ENCODE measurements around the gene ARSG.
"Not testable (repeated sequence)": the region's sequence is repeated elsewhere in the genome, so short reads cannot be mapped to it uniquely, and the experiment has no call there.

Gene ARSG

DNA sequence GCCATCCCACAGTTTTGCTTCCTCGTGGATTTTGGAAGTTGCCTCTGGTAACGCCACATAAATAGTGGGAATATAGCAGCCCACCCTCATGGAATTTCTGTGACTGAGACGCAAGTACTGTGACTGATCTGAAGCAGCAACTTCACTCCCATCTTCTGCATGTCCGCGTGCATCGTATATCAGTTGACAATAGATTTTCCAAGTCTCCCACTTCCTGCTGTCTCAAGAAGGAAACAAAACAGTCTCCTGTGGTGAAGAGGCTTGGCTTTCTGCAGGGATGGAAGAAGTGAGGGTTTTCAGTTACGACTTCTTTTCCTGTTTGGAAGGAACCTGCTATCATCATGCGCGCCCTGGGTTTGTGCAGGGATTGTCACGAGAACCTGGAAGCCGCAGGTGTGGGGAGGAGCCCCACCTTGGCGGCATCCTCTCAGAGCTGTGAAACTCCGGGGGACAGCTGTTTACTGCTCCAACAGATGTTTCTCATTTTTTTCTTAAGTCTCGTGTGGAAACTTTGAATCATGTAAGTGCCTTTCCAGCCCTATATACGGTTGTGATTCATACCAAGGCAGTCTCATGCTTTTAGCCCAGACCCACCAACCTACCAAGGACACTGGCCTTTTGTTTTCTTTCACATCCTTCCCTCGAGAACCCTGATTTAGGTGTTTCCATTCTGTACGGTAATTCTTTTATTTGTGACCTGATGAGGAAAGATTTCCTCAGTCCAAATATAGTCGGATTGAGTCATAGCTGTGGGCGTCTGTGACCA, 108.5 kb downstream of the ARSG start:
- peak; percentile 37 for DNase-seq

DNA sequence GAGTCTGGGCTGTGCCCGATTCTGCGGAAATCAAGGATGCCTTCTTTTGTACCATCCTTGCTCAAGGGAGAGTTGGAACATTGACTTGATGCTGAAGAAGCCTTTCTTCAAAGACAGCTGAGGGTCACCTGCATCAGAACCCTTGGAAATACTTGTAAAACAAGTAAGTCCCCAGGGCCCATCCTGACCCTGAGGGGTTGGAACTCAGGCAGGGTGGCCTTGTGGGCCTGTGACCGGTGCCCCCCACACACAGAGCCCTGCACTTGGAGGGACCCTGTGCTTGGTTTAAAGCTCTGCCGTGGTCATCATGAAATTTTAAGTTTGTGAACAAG, 109.1 kb downstream of the ARSG start:
- DNase-seq, result no peak

DNA sequence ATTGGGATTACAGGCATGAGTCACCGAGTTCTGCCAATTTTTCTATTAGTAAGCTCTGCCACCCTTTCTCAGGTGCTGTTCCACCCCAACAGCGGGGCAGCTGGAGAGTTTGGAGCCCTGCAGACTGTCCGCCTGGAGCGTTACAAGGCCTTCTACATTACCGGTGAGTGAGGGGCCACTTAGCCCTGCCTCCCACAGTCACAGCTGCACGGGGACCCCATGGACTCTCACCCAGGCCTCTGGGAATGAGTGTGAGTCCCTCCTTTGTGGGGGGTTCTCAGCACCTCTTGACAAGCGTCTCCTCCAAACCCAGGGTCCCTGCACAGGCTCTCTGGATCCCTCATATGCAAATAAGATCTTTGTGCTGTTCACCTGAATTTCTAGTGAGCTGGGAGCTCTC, 110.0 kb downstream of the ARSG start:
- no peak for DNase-seq

DNA sequence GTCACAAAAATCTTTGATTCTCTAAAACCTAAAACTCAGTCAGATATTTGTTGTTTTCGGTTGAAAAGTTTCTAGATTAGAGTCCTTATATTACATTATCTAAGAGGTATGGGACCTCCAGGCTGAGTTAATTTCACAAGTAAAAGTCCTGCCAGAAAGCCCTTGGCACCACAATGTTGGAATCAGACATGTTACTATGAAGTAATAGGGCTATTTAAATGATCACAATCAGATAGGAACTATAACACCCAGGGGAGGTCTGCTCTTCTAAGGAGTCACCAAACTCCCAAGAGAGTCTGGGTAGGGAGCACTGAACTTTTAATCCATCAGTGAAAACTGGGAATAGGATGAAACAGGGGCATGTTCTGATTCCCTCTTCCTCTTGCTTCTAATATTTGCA, 111.8 kb downstream of the ARSG start:
- no peak for DNase-seq

DNA sequence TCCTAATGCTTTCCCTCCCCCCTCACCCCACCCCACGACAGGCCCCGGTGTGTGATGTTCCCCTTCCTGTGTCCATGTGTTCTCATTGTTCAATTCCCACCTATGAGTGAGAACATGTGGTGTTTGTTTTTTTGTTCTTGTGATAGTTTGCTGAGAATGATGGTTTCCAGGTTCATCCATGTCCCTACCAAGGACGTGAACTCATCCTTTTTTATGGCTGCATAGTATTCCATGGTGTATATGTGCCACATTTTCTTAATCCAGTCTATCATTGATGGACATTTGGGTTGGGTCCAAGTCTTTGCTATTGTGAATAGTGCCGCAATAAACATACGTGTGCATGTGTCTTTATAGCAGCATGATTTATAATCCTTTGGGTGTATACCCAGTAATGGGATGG, 112.5 kb downstream of the ARSG start:
- not testable (repeated sequence) for DNase-seq

DNA sequence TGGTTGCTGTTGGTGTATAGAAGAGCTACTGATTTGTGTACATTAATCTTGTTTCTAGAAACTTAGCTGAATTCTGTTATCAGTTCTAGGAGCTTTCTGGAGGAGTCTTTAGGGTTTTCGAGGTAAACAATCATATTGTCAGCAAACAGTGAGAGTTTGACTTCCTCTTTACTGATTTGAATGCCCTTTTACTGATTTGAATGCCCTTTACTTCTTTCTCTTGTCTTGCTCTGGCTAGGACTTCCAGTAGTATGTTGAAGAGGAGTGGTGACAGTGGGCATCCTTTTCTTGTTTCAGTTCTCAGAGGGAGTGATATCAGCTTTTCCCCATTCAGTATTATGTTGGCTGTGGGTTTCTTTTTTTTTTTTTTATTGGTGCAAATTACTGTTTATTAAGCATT, 116.4 kb downstream of the ARSG start:
- DNase-seq, result not testable (repeated sequence)

DNA sequence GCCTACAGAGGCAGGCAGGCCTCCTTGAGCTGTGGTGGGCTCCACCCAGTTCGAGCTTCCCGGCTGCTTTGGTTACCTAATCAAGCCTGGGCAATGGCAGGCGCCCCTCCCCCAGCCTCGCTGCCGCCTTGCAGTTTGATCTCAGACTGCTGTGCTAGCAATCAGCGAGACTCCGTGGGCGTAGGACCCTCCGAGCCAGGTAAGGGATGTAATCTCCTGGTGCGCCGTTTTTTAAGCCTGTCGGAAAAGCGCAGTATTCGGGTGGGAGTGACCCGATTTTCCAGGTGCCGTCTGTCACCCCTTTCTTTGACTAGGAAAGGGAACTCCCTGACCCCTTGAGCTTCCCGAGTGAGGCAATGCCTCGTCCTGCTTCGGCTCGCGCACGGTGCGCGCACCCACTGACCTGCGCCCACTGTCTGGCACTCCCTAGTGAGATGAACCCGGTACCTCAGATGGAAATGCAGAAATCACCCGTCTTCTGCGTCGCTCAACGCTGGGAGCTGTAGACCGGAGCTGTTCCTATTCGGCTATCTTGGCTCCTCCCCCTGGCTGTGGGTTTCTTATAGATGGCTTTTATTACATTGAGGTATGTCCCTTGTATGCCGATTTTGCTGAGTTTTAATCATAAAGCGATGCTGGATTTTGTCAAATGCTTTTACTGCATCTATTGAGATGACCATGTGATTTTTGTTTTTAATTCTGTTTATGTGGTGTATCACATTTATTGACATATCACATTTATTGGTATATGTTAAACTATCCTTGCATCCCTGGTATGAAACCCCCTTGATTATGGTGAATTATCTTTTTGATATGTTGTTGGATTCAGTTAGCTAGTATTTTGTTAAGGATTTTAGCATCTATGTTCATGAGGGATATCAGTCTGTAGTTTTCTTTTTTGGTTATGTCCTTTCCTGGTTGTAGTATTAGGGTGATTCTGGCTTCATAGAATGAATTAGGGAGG, 122.6 kb downstream of the ARSG start:
- peak; percentile 50 for DNase-seq

DNA sequence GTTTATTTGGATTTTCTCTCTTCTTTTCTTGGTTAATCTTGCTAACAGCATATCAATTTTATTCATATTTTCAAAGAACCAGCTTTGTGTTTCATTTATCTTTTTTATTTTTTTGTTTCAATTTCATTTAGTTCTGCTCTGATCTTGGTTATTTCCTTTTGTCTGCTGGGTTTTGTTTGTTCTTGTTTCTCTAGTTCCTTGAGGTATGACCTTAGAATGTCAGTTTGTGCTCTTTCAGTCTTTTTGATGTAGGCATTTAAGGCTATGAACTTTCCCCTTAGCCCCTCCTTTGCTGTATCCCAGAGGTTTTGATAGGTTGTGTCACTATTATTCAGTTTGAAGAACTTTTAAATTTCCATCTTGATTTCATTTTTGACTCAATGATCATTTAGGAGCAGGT, 123.6 kb downstream of the ARSG start:
- DNase-seq, result not testable (repeated sequence)

DNA sequence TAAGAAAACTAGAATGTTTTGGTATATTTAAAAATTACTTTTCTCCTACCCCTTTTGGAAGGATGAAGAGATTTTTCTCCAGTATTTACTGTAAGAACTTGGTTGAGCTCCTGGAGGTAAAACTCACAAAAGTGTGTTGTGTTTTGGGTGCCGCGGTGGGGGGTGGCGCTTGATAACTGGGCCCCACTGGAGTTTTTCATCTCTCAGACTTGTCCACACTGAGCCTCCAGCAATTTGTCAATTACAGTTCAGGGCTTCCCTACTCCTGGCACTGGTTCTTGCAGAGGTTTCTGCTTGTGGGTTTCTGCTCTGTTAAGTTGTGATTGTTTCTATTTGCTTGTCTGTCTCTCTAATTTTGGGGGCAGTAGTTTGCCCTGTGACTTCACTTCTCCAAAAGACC, 126.0 kb downstream of the ARSG start:
- no peak for DNase-seq

DNA sequence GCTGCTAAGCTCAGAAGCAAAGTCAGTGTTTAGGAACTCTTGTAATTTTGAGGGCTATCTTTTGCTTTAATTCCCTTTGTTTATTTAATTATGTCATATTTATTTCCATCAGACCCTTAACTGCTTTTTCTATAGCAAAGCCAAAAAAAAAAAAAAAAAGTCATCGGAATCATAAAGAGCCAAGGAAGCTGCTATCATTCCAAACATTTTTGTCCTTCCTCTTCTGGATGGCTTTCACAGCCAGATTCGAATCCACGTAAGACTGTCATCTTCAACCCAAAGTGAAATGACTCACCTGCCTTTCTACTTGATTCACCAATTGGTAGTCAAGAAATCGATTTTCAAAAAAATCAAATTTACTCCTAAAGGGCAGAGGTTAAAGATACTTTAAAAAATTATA, 127.6 kb downstream of the ARSG start:
- no peak for DNase-seq

DNA sequence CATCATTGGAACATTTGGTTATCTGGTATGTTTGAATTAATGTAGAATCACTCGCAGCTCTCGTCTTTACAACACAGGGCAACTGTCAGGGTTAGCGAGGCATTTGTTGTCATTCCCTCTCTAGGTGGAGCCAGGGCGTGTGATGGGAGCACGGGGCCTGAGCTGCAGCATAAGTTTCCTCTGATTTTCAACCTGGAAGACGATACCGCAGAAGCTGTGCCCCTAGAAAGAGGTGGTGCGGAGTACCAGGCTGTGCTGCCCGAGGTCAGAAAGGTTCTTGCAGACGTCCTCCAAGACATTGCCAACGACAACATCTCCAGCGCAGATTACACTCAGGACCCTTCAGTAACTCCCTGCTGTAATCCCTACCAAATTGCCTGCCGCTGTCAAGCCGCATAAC, 128.8 kb downstream of the ARSG start:
- DNase-seq, result no peak

DNA sequence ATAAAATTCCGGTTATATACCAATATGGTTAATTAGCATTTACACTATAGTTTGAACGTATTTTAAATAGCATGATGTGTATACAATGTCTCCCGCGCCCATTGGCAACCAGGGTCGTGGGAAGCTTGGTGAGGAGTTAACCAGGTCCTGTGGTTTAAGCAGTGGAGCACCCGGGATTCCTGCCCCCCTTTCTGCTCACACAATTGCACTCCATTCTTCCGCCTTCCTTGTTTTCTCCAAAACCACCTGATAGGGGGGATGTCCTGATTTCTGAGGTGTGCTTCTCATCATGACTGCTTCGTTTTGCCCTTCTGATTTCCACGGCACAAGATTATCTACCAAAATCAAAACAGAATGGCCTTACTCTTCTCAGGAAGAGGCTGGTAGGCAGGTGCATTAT, 130.2 kb downstream of the ARSG start:
- no peak for DNase-seq

DNA sequence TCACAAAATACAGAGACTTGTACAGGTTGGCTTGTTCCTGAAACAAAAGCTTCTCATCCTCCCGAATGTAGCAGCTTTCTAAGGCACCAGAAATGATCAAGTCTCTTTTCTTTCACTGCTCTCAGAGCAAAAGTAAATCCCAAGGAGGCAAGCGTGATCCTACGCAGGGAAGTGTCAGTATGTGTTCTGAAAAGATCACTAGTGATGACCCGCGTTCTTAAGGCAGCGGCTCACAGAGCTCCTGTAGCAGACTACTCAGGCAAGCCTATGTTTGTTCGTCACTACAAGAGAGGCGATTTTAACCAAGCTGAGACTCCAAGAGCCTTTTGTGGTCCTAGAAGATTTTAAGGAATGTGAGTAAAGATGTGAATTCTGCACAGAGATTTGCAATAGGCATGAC, 131.5 kb downstream of the ARSG start:
- DNase-seq, result no peak

DNA sequence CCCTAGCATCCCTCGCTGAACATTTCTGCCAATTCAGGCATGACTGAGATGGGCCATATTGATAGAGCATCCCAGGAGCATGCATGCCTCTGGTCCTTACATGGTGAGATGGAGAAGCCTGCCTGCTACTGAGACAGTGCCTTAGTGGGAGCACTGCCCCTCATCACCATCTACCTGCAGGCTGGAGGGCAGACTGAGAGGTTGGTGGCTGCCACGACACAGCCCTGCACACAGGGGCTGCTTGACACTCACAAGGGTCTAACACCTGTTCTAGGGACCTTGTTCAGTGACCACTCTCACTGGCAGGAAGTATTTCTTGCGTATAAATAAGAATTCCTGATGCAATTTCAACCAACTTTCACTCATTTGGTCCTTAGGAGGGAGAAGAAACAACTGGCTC, 132.0 kb downstream of the ARSG start:
- DNase-seq, result no peak

DNA sequence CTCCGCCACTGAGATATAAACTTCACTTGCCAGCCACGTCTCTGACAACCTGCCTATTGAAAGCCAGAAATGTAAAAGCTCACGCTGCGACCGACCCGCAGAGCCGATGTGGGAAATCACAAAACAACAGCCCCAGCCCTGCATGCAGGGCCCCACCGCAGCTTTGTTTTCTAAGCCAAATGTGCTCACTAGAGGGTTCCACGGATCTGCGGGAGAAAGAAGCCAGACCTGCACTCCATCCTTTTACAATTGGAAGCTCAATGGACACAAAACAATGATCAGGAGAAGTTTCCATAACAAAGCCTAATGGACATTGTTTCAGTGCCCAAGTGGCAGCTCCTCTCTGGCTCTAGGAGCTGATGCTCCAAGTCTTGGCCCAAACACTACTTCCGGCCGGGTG, 132.9 kb downstream of the ARSG start:
- DNase-seq, result no peak

DNA sequence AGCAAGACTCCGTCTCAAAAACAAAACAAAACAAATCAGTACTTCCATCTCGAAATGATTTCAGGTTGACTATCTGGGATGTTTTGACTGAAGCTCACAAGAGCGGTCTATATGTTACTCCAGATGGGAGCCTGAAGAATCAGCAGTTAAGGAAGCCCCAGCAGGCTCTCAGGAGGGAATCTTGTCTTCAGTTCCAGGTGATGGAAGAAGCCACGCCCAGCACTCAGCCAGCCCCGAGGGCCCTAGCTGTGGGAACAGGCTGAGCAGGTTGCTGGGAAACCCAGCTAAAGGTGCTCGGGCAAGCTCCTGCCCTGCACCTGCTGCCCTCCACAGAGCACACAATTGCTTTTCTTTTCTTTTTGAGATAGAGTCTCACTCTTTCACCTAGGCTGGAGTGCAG, 133.6 kb downstream of the ARSG start:
- no peak for DNase-seq

DNA sequence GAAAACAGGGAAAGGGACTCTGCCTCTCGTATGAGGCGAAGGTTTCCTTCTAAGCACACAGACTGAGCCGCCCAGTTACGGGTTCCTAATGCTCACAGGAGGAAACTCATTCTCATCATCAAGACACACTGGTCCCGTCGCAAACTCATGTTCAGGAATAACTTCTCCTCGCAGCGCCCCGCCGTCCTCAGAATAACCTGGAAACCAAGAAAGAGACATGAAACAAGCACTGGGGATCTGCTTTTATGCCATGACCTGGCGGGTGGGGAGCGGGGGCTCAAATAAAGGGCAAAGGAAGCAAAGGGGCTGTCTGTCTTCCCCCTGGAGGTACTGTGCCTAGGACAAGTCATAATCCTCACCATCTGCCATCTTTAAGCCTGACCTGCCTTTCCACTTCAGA, 134.7 kb downstream of the ARSG start:
- DNase-seq, result no peak

DNA sequence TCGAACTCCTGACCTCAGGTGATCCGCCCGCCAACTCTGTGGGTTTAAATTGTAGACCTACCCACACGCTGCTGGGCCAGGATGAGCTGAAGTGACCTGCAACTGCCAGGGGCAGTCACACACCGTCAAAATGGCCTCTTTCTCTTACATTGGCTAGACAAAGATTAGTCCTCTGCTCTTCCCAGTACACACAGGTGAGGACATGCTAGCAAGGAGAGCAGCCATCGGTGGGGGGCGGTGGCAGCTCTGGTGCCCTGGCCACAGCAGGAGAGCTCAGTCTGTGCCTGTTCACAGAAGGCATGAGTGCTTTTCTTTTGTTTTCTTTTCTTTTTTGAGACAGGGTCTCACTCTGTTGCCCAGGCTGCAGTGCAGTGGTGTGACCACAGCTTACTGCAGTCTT, 136.3 kb downstream of the ARSG start:
- DNase-seq, result no peak

DNA sequence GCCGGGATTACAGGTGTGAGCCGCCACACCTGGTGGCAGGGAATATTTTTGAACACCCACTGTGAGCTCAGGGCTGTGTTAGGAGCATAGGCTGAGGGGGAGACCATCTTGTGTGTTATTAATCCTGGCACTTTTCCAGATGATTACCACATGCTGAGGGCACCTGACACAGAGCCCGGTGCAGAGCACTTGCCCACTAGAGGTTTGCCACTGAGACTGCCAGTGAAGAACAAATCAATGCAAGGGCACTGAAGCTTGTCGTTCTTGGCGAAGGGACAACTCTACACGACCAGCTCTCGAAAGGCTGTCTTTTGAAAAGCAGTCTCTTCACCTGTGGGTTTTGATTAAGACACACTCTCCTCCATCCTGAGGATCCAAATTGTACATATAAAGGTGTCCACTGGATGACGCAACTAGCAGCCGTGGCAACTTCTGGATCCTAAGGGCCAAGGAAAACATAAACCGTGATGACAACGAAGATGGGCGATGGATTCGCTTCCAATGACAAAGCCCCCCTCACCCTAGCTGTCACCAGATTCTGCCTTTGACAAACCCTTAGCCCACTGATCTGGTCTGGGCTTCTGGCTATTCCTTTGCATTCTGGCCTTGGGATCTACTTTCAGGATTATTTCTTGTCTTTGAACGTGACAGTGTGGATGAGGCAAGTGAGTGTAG, 137.3 kb downstream of the ARSG start:
- no peak for DNase-seq

DNA sequence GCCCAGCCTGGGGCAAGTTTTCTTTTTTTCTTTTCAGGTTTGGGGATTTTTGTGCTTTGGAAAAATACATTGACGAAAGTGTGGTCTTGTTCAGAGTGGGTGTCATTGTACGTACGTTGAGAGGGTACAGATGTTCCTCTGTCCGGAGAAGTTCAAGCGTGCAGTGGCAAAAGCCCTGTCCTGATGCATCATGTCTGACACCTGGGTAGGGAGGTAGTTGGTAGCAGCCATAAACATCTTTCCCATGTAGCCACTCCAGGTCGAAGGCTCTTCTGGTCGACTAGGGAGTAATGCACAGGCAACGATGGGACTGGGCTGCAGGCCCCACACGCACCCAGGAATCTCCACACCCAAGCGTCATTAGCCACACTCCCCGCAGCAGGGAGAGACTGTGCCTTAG, 138.6 kb downstream of the ARSG start:
- DNase-seq, result no peak

DNA sequence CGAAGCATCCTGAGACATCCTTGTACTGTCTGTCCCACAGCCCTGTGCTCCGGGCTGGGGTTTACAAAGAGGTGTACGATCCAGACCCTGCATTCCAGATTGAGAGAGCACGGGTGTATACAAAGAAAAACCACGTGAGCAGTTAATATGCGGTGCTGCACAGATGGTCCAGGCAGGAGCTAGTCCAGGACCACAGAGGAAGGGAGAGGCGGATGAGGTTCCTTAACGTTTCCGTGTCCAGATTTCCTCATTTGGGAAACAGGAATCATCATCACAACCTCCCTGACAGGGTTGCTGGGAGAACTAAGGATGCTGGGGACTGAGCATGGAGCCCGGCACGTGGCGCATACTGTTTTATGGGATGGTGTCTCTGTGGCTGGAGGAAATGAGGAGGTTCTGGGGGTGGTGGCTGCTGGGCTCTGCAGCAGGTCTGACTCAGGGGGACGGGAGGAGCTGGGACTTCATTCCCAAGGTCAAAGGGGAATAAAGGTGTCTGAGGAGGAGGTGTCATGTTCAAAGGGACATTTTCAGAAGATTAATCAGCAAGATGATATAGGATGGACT, 139.8 kb downstream of the ARSG start:
- no peak for DNase-seq

DNA sequence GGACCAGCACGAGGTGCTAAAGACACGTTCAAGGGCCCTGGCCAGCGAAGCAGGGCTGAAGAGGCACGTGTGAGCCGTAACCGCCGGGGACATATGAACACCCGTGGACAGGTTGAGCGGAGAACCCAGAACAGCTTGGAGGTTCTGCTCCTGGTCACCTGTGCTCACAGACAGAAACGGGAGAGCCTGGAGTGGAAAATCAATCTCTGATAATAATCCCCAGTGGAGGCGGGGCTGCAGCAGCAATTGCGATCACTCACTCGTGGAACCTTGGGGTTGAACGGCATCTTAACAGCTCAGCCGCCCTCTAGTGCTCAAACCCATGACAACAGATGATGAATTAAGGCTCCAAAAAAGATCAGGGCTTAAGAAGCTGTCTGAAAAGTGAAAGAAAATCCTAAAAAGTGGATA, 140.4 kb downstream of the ARSG start:
- peak; percentile 34 for DNase-seq

DNA sequence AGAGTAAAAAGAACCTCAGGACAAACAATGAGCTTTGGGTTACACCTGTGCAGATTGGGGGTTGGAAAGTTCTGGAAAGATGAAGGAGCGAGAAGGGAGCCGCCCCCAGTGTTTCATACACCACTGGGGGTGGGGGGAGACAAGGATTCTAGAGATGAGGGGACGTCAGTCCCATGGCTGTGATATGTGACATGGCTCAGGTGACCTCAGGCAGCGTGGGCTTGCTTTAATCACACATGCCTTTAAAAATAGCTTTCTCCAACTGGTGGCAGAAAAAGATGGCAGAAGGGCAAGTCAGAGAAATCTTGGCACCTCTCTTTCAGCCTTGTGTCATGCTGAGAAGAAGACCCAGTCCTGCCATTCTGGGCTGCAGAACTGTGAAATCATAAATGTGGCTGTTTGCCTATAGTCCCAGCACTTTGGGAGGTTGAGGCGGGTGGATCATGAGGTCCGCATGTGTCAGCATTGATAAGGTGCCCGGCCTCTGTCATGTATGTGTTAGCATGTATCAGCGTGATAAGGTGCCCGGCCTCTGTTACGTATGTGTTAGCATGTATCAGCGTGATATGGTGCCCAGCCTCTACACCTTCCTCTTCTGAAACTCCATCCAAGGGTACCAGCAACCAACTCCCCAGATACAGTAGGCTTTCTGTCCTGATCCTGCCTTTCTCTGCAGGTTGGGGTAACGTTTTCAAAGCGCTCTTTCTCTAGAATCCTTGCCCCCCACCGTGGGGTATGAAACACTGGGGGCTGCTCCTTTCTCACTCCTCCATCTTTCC, 141.0 kb downstream of the ARSG start:
- DNase-seq, result no peak

Measured in stimulated activated naive CD4-positive, alpha-beta T cell treated with Interleukin-2 at 50 U/mL for 16 hours (primary cell).